PC-9 (cell line): Measurements from ENCODE around the gene CXCR1. TPM values are rescaled to one million over a fixed set of nuclear protein-coding genes. Genes with fewer than 3 reads are reported as not detected.

Source experiments
- BruUV-seq: library from RNA; stranded (reverse); fragments of 400-500 nt; replicated peaks from 2 replicates; lab custom pipeline; 2021; lab: Mats Ljungman, UMichigan
- CTCF ChIA-PET: fragments of 300-600 bp; sonication (Branson Sonifier 250); formaldehyde crosslinking; loops from one replicate; lab custom pipeline; 2022; ENCODE audit warnings: antibody characterized with exemption; lab: Charles Lee
- POLR2A ChIA-PET: fragments of 300-600 bp; sonication (Branson Sonifier 250); formaldehyde crosslinking; loops from one replicate; lab custom pipeline; 2022; ENCODE audit warnings: antibody characterized with exemption; ENCODE audit not compliant: unreplicated experiment; lab: Charles Lee
- DNase-seq, 2 experiments: peaks; one replicate each; pipeline versions ENCODE4 v3.0.0 to v3.0.0-alpha.2; 2015 to 2022; ENCODE audit warnings: mixed read lengths in 1 of 2
- H2AFZ ChIP-seq: fragments of 200-600 bp; sonication (generic); 2 replicates; pipeline ENCODE4 v1.8.1; 2017; ENCODE audit warnings: antibody characterized with exemption
- H3F3A ChIP-seq: fragments of 200-600 bp; sonication (generic); 2 replicates; pipeline ENCODE4 v1.8.1; 2017; ENCODE audit warnings: antibody characterized with exemption, mild to moderate bottlenecking, low read depth; ENCODE audit not compliant: insufficient read depth
- H3K27ac ChIP-seq: fragments of 200-600 bp; sonication (generic); 2 replicates; pipeline ENCODE4 v1.6.1; 2016; ENCODE audit warnings: mixed run types
- H3K27me3 ChIP-seq: fragments of 200-600 bp; sonication (generic); 2 replicates; pipeline ENCODE4 v1.6.1; 2016; ENCODE audit warnings: low read depth, mixed run types; ENCODE audit not compliant: insufficient read depth
- H3K36me3 ChIP-seq: fragments of 200-600 bp; sonication (generic); 2 replicates; pipeline ENCODE4 v1.6.1; 2016; ENCODE audit warnings: low read depth, mixed run types
- H3K4me1 ChIP-seq: fragments of 200-600 bp; sonication (generic); replicated peaks from 2 replicates; pipeline ENCODE4 v1.6.1; 2016; ENCODE audit warnings: mixed run types; ENCODE audit not compliant: insufficient read depth
- H3K4me2 ChIP-seq: fragments of 200-600 bp; sonication (generic); 2 replicates; pipeline ENCODE4 v1.6.1; 2017; ENCODE audit warnings: mixed run types
- H3K4me3 ChIP-seq: fragments of 200-600 bp; sonication (generic); 2 replicates; pipeline ENCODE4 v1.6.1; 2016; ENCODE audit warnings: mixed run types
- H3K79me2 ChIP-seq: fragments of 200-600 bp; sonication (generic); 2 replicates; pipeline ENCODE4 v1.6.1; 2017; ENCODE audit warnings: low read depth, mixed run types
- H3K9me2 ChIP-seq: fragments of 200-600 bp; sonication (generic); 2 replicates; pipeline ENCODE4 v1.8.1; 2017; ENCODE audit warnings: mild to moderate bottlenecking; ENCODE audit not compliant: insufficient read depth
- H3K9me3 ChIP-seq: fragments of 200-600 bp; sonication (generic); 2 replicates; pipeline ENCODE4 v1.8.1; 2016; ENCODE audit warnings: low read depth; ENCODE audit not compliant: insufficient read depth
- H4K20me1 ChIP-seq: fragments of 200-600 bp; sonication (generic); 2 replicates; pipeline ENCODE4 v1.8.1; 2017; ENCODE audit not compliant: insufficient read depth
- CTCF ChIP-seq: fragments of 200-600 bp; sonication (generic); conservative IDR thresholded peaks from 2 replicates; pipeline ENCODE4 v1.6.1; 2017; ENCODE audit warnings: mixed run types, antibody characterized with exemption, mild to moderate bottlenecking, moderate library complexity
- EZH2 ChIP-seq: fragments of 200-600 bp; sonication (generic); IDR thresholded peaks from 2 replicates; pipeline ENCODE4 v1.8.0; 2017; ENCODE audit warnings: antibody characterized with exemption, low read depth
- intact Hi-C: fragments of 100-400 bp; cut with micrococcal nuclease; formaldehyde crosslinking; loops from one replicate; pipeline ENCODE4 v1.10.0; 2022; ENCODE audit not compliant: unreplicated experiment
- total RNA-seq: library from RNA; stranded (reverse); gene quantifications from 2 replicates; pipeline ENCODE4 v1.2.3, GENCODE V29; 2021

Gene CXCR1
- total RNA-seq, 1 experiment from 2014 or later: not detected

- Histone ChIP-seq H3K27me3 (no peaks in the 10 kb centered on the region), H3K79me2 (no peaks in the 10 kb centered on the region), H2AFZ (no peak overlapping the region), H3K27ac (no peak overlapping the region), H4K20me1 (no peaks in the 10 kb centered on the region), H3K36me3 (no peaks in the 10 kb centered on the region), H3F3A (no peaks in the 10 kb centered on the region), H3K9me2 (no peaks in the 10 kb centered on the region), H3K9me3 (no peaks in the 10 kb centered on the region), H3K4me3 (no peak overlapping the region), H3K4me1 (peaks cover 7% of the 10 kb centered on the region; the same call in 1 of the 2 replicates), H3K4me2 (no peak overlapping the region)
- no TSS peak for BruUV-seq
- TF ChIP-seq CTCF (no peak), EZH2 (no peak)
- ChIA-PET CTCF (no interaction called here), POLR2A (no interaction called here)
- intact Hi-C loops: loop anchor here (5.0 kb wide), 1 partner anchor 227 kb away; the partner anchor contains the start of gene CTDSP1
- DNase-seq: no peak
These were observed 3.2 kb upstream of the CXCR1 start for GRCh38 chr2:218169757-218170546.

- Histone ChIP-seq H3K4me2 (no peak overlapping the region), H3K4me3 (no peak overlapping the region), H3K27me3 (peaks cover 7% of the 10 kb centered on the region; the same call in 1 of the 2 replicates), H2AFZ (no peak overlapping the region), H3K4me1 (peaks cover 7% of the 10 kb centered on the region; the same call in 1 of the 2 replicates), H3K9me2 (no peaks in the 10 kb centered on the region), H3K36me3 (no peaks in the 10 kb centered on the region), H3F3A (no peaks in the 10 kb centered on the region), H3K27ac (no peak overlapping the region), H4K20me1 (no peaks in the 10 kb centered on the region), H3K79me2 (no peaks in the 10 kb centered on the region), H3K9me3 (no peaks in the 10 kb centered on the region)
- no TSS peak for BruUV-seq
- intact Hi-C loops: loop anchor here (5.0 kb wide), 1 partner anchor 228 kb away; the partner anchor contains the start of gene CTDSP1
- POLR2A ChIA-PET: no interaction called here
- CTCF ChIA-PET: interaction anchor here (0.9 kb wide), 1 partner anchor 12 kb away, joined by 3 read pairs; no protein-coding TSS in a partner anchor
- peak in 1 of 2 experiments; percentile 52 for DNase-seq
- TF ChIP-seq CTCF (peak; percentile 70), EZH2 (no peak)
These were observed 2.1 kb upstream of the CXCR1 start for GRCh38 chr2:218168635-218169462.

GRCh38 chr2:218168016-218168415 lies 1.3 kb upstream of the CXCR1 start:
- BruUV-seq: no TSS peak
- ChIA-PET CTCF (interaction anchor here (0.9 kb wide), 1 partner anchor 11 kb away, joined by 3 read pairs; no protein-coding TSS in a partner anchor), POLR2A (interaction anchor here (0.7 kb wide), 1 partner anchor 140 kb away, joined by 3 read pairs; no protein-coding TSS in a partner anchor)
- H3K4me3 ChIP-seq: no peak overlapping the region
- peaks cover 9% of the 10 kb centered on the region; the same call in 1 of the 2 replicates for H3K27me3 ChIP-seq
- no peaks in the 10 kb centered on the region for H3K36me3 ChIP-seq
- intact Hi-C loops: loop anchor here (5.0 kb wide), 1 partner anchor 229 kb away; the partner anchor contains the start of gene CTDSP1
- H3K9me2 ChIP-seq: no peaks in the 10 kb centered on the region
- H3K9me3 ChIP-seq: no peaks in the 10 kb centered on the region
- no peak for DNase-seq
- H4K20me1 ChIP-seq: no peaks in the 10 kb centered on the region
- H3K27ac ChIP-seq: no peak overlapping the region
- H3K4me2 ChIP-seq: no peak overlapping the region
- H2AFZ ChIP-seq: no peak overlapping the region
- no peaks in the 10 kb centered on the region for H3K79me2 ChIP-seq
- peaks cover 7% of the 10 kb centered on the region; the same call in 1 of the 2 replicates for H3K4me1 ChIP-seq
- H3F3A ChIP-seq: no peaks in the 10 kb centered on the region
- no peak for TF ChIP-seq EZH2
- TF ChIP-seq CTCF: no peak
